Measurements from ENCODE around the gene TEX14. TPM values are rescaled to one million over a fixed set of nuclear protein-coding genes. Genes with fewer than 3 reads are reported as not detected.

TEX14 gene
- polyA plus RNA-seq, 1 of the 3 experiments (the other 2 are of a cell fraction), result 0.02 TPM

- H3K9me3 ChIP-seq, result no peaks in the 10 kb centered on the region
- ChIA-PET CTCF (interaction anchor here (1.1 kb wide), 1 partner anchor 155 kb away, joined by 3 read pairs; no protein-coding TSS in a partner anchor), POLR2A (no interaction called here)
- DNase-seq, result no peak
- H3K36me3 ChIP-seq (replicated peaks in 1 of 2; ENCODE audit: control insufficient read depth in 1 of 2, insufficient read depth in 2 of 2, low read length in 1 of 2), result no peaks in the 10 kb centered on the region
- H3K9me2 ChIP-seq, result no peaks in the 10 kb centered on the region
- H3F3A ChIP-seq (replicated peaks; ENCODE audit: insufficient read depth), result no peaks in the 10 kb centered on the region
- no peaks in the 10 kb centered on the region for H3K4me1 ChIP-seq (ENCODE audit: control insufficient read depth in 1 of 2, insufficient read depth in 2 of 2, low read depth in 1 of 2, low read length in 1 of 2)
- no peak overlapping the region for H3K4me3 ChIP-seq (ENCODE audit: low read depth in 2 of 2, low read length in 1 of 2)
- no peaks in the 10 kb centered on the region for H3K79me2 ChIP-seq (ENCODE audit: insufficient read depth)
- H3K9ac ChIP-seq, result no peak overlapping the region
- no peak overlapping the region for H3K4me2 ChIP-seq
- no peaks in the 10 kb centered on the region for H3K27me3 ChIP-seq (ENCODE audit: insufficient read depth)
- H2AFZ ChIP-seq (ENCODE audit: low read depth), result no peak overlapping the region
- TF ChIP-seq NFIC (IDR thresholded peaks at IDR 0.05; ENCODE audit: borderline replicate concordance), result no peak
- TF ChIP-seq RXRA (IDR thresholded peaks at IDR 0.05; ENCODE audit: borderline replicate concordance, low read depth), result no peak
- no peak for TF ChIP-seq SMC3 (IDR thresholded peaks at IDR 0.05; ENCODE audit: low read depth, low read length)
- TF ChIP-seq IRF3 (IDR thresholded peaks at IDR 0.05; ENCODE audit: low read depth, low read length), result no peak
- TF ChIP-seq EP300 (IDR thresholded peaks at IDR 0.05; ENCODE audit: borderline replicate concordance in 1 of 2, low read depth in 1 of 2, low read length in 1 of 2), result no peak
- no peaks in the 10 kb centered on the region for H4K20me1 ChIP-seq (ENCODE audit: insufficient read depth)
- 84% methylated on average over 4 of the region's 4 CpGs for WGBS (ENCODE audit: low lambda C conversion rate)
- H3K27ac ChIP-seq (ENCODE audit: low read depth in 2 of 2, low read length in 1 of 2), result no peak overlapping the region
Observed at GRCh38 chr17:58677194-58677880, 14.5 kb downstream of the TEX14 start.

DNA sequence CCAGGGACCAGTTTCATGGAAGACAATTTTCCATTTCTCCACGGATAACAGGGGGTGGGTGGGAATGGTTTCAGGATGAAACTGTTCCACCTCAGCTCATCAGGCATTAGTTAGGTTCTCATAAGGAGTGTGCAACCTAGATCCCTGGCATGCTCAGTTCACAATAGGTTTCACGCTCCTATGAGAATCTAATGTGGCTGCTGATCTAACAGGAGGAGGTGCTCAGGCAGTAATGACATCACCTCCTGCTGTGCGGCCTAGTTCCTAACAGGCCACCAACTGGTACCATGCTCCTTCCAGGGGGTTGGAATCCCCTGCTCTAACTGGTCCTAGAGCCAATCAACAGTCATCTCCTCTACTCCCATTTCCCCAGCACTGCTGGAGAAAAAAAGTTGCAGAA, 19.9 kb downstream of the TEX14 start:
- no peaks in the 10 kb centered on the region for H3K79me2 ChIP-seq (ENCODE audit: insufficient read depth)
- ChIA-PET POLR2A (interaction anchor here (1.4 kb wide), 1 partner anchor 12 kb away, joined by 7 read pairs; no protein-coding TSS in a partner anchor), CTCF (interaction anchor here (0.6 to 0.8 kb wide), 2 partner anchors 339 to 340 kb away, joined by 3 read pairs; no protein-coding TSS in a partner anchor)
- H4K20me1 ChIP-seq (ENCODE audit: insufficient read depth), result no peaks in the 10 kb centered on the region
- H3K4me2 ChIP-seq, result no peak overlapping the region
- H3K9ac ChIP-seq, result no peak overlapping the region
- no peaks in the 10 kb centered on the region for H3K9me2 ChIP-seq
- TF ChIP-seq ELF1 (IDR thresholded peaks at IDR 0.05), result no peak
- TF ChIP-seq TCF12 (IDR thresholded peaks at IDR 0.05), result no peak
- no peak for TF ChIP-seq EP300 (IDR thresholded peaks at IDR 0.05; ENCODE audit: borderline replicate concordance in 1 of 2, low read depth in 1 of 2, low read length in 1 of 2)
- no peaks in the 10 kb centered on the region for H3K4me1 ChIP-seq (ENCODE audit: control insufficient read depth in 1 of 2, insufficient read depth in 2 of 2, low read depth in 1 of 2, low read length in 1 of 2)
- H3K36me3 ChIP-seq (replicated peaks in 1 of 2; ENCODE audit: control insufficient read depth in 1 of 2, insufficient read depth in 2 of 2, low read length in 1 of 2), result no peaks in the 10 kb centered on the region
- no peaks in the 10 kb centered on the region for H3K27me3 ChIP-seq (ENCODE audit: insufficient read depth)
- no peak for DNase-seq
- no peaks in the 10 kb centered on the region for H3F3A ChIP-seq (replicated peaks; ENCODE audit: insufficient read depth)
- H3K9me3 ChIP-seq, result no peaks in the 10 kb centered on the region
- no peak overlapping the region for H2AFZ ChIP-seq (ENCODE audit: low read depth)
- 78% methylated on average over 3 of the region's 3 CpGs for WGBS (ENCODE audit: low lambda C conversion rate)
- no peak overlapping the region for H3K4me3 ChIP-seq (ENCODE audit: low read depth in 2 of 2, low read length in 1 of 2)
- H3K27ac ChIP-seq (ENCODE audit: low read depth in 2 of 2, low read length in 1 of 2), result no peak overlapping the region

GRCh38 chr17:58669853-58670252, 22.0 kb downstream of the TEX14 start:
- no peak for DNase-seq
- H3F3A ChIP-seq (replicated peaks; ENCODE audit: insufficient read depth), result no peaks in the 10 kb centered on the region
- H3K79me2 ChIP-seq (ENCODE audit: insufficient read depth), result no peaks in the 10 kb centered on the region
- ChIA-PET POLR2A (interaction anchor here (1.7 kb wide), 1 partner anchor 11 kb away, joined by 7 read pairs; no protein-coding TSS in a partner anchor), CTCF (interaction anchor here (0.8 to 1.5 kb wide), 3 partner anchors 16 to 38 kb away, joined by 3 to 4 read pairs (median 4); no protein-coding TSS in a partner anchor)
- no peak overlapping the region for H3K4me2 ChIP-seq
- no peaks in the 10 kb centered on the region for H3K9me2 ChIP-seq
- H4K20me1 ChIP-seq (ENCODE audit: insufficient read depth), result no peaks in the 10 kb centered on the region
- no peak overlapping the region for H2AFZ ChIP-seq (ENCODE audit: low read depth)
- no peak overlapping the region for H3K27ac ChIP-seq (ENCODE audit: low read depth in 2 of 2, low read length in 1 of 2)
- 82% methylated on average over 6 of the region's 6 CpGs for WGBS (ENCODE audit: low lambda C conversion rate)
- no peaks in the 10 kb centered on the region for H3K36me3 ChIP-seq (replicated peaks in 1 of 2; ENCODE audit: control insufficient read depth in 1 of 2, insufficient read depth in 2 of 2, low read length in 1 of 2)
- H3K9ac ChIP-seq, result no peak overlapping the region
- no peak for TF ChIP-seq TAF1 (IDR thresholded peaks at IDR 0.05; ENCODE audit: borderline replicate concordance, low read depth, low read length)
- TF ChIP-seq EZH2phosphoT487 (IDR thresholded peaks at IDR 0.05; ENCODE audit: borderline replicate concordance, low read depth), result no peak
- no peak for TF ChIP-seq RCOR1 (IDR thresholded peaks at IDR 0.05; ENCODE audit: low read length)
- no peak for TF ChIP-seq TEAD4 (IDR thresholded peaks at IDR 0.05; ENCODE audit: borderline replicate concordance, insufficient read depth)
- no peak for TF ChIP-seq IRF3 (IDR thresholded peaks at IDR 0.05; ENCODE audit: low read depth, low read length)
- TF ChIP-seq FOXM1 (IDR thresholded peaks at IDR 0.05; ENCODE audit: low read depth), result no peak
- H3K4me3 ChIP-seq (ENCODE audit: low read depth in 2 of 2, low read length in 1 of 2), result no peak overlapping the region
- H3K9me3 ChIP-seq, result no peaks in the 10 kb centered on the region
- no peaks in the 10 kb centered on the region for H3K27me3 ChIP-seq (ENCODE audit: insufficient read depth)
- no peaks in the 10 kb centered on the region for H3K4me1 ChIP-seq (ENCODE audit: control insufficient read depth in 1 of 2, insufficient read depth in 2 of 2, low read depth in 1 of 2, low read length in 1 of 2)

Data from SK-N-SH (cell line).